ENCODE measurements around the gene ZNF774. TPM values are rescaled to one million over a fixed set of nuclear protein-coding genes. Genes with fewer than 3 reads are reported as not detected.

The ZNF774 gene
- total and polyA plus RNA-seq, 11 donors: 2.1 to 9.9 (median 4.5) TPM

GRCh38 chr15:90364251-90364650, 12.2 kb downstream of the ZNF774 start:
- Histone ChIP-seq H3K4me3 (no peak overlapping the region), H3K27ac (no peak overlapping the region), H3K27me3 (no peaks in the 10 kb centered on the region), H3K4me1 (peaks cover 0 to 58% (median 18%) of the 10 kb centered on the region in 12 donors), H3K36me3 (peaks cover 0 to 20% (median 10%) of the 10 kb centered on the region in 9 donors), H3K9me3 (no peaks in the 10 kb centered on the region)
- no peak for DNase-seq
- intact Hi-C loops (cut with DNase I): loop anchor here in 4 of 10 donors (5.0 to 10.0 kb wide), 3 partner anchors 42 to 118 kb away; no protein-coding TSS in a partner anchor
- no peak for ATAC-seq
- WGBS, 4 donors: 83 to 93% (median 87%) methylated on average over 4 of the region's 4 CpGs
- TF ChIP-seq POLR2A (IDR thresholded peaks at IDR 0.05) (no peak), CTCF (IDR thresholded peaks at IDR 0.05) (no peak)

GRCh38 chr15:90365414-90366055, 13.5 kb downstream of the ZNF774 start:
- TF ChIP-seq CTCF (IDR thresholded peaks at IDR 0.05): no peak
- no peak for TF ChIP-seq POLR2A (IDR thresholded peaks at IDR 0.05)
- intact Hi-C loops (cut with DNase I): loop anchor here in 1 of 10 donors (10.0 kb wide), 1 partner anchor 59 kb away; no protein-coding TSS in a partner anchor
- no peak overlapping the region for H3K4me3 ChIP-seq
- no peaks in the 10 kb centered on the region for H3K9me3 ChIP-seq
- 86 to 94% (median 90%) methylated on average over 15 of the region's 15 CpGs for WGBS, 4 donors
- DNase-seq: no peak
- ATAC-seq: no peak
- H3K27me3 ChIP-seq: no peaks in the 10 kb centered on the region
- H3K4me1 ChIP-seq: peaks cover 0 to 70% (median 18%) of the 10 kb centered on the region in 12 donors
- no peak overlapping the region for H3K27ac ChIP-seq
- peaks cover 0 to 8% (median 6%) of the 10 kb centered on the region in 9 donors for H3K36me3 ChIP-seq

- WGBS, 4 donors: 60 to 66% (median 63%) methylated on average over 3 of the region's 3 CpGs
- DNase-seq (no peak), ATAC-seq (peak; percentile 23 to 79 (median 64))
- intact Hi-C loops (cut with DNase I): loop anchor here in 1 of 10 donors (10.0 kb wide), 1 partner anchor 57 kb away; no protein-coding TSS in a partner anchor
- no peaks in the 10 kb centered on the region for H3K9me3 ChIP-seq
- H3K27ac ChIP-seq: peak overlapping the region in 7 of 12 donors; percentile 33 to 84 (median 46)
- no peaks in the 10 kb centered on the region for H3K36me3 ChIP-seq
- no peak overlapping the region for H3K4me3 ChIP-seq
- peaks cover 0 to 57% (median 8%) of the 10 kb centered on the region in 12 donors for H3K4me1 ChIP-seq
- H3K27me3 ChIP-seq: no peaks in the 10 kb centered on the region
- TF ChIP-seq POLR2A (IDR thresholded peaks at IDR 0.05): no peak
- no peak for TF ChIP-seq CTCF (IDR thresholded peaks at IDR 0.05)
Observed at GRCh38 chr15:90367576-90367975, 15.5 kb downstream of the ZNF774 start.

- peaks cover 0 to 14% (median 7%) of the 10 kb centered on the region in 12 donors for H3K9me3 ChIP-seq
- H3K4me1 ChIP-seq: peaks cover 0 to 28% (median 6%) of the 10 kb centered on the region in 12 donors
- WGBS, 4 donors: 96 to 98% (median 97%) methylated on average over 7 of the region's 7 CpGs
- no peaks in the 10 kb centered on the region for H3K36me3 ChIP-seq
- H3K4me3 ChIP-seq: no peak overlapping the region
- TF ChIP-seq POLR2A (IDR thresholded peaks at IDR 0.05): no peak
- TF ChIP-seq CTCF (IDR thresholded peaks at IDR 0.05): no peak
- ATAC-seq (no peak), DNase-seq (no peak)
- H3K27me3 ChIP-seq: no peaks in the 10 kb centered on the region
- intact Hi-C loops (cut with DNase I): no loop called here
- H3K27ac ChIP-seq: no peak overlapping the region
Observed at GRCh38 chr15:90375071-90375470, 23.0 kb downstream of the ZNF774 start.

Measured in heart left ventricle (tissue), 16 donors.